ENCODE results near the gene USO1.

The USO1 gene

DNA sequence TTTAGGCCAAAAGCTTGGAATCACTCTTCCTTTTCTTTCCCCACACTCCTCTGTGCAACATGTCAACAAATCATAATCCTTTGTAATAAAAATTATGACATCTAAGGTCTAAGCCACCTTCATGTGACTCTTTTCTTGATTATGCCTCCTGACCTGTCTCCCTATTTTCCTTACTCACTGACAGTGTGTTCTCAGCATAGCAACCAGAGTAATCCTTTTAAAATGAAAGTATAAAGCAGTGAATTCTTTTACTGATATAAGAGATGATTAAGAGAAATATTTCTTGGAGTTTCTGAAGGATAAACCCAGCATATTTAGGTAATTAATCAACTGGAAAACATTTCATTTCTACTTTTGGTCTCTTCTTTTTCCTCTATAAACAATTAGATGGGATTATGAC, 44.7 kb downstream of the USO1 start:
- no peak overlapping the region for H3K4me3 ChIP-seq (ENCODE audit: low read length)
- peak; percentile 16 for DNase-seq (ENCODE audit: low read depth)
- TF ChIP-seq, protein P1, sequence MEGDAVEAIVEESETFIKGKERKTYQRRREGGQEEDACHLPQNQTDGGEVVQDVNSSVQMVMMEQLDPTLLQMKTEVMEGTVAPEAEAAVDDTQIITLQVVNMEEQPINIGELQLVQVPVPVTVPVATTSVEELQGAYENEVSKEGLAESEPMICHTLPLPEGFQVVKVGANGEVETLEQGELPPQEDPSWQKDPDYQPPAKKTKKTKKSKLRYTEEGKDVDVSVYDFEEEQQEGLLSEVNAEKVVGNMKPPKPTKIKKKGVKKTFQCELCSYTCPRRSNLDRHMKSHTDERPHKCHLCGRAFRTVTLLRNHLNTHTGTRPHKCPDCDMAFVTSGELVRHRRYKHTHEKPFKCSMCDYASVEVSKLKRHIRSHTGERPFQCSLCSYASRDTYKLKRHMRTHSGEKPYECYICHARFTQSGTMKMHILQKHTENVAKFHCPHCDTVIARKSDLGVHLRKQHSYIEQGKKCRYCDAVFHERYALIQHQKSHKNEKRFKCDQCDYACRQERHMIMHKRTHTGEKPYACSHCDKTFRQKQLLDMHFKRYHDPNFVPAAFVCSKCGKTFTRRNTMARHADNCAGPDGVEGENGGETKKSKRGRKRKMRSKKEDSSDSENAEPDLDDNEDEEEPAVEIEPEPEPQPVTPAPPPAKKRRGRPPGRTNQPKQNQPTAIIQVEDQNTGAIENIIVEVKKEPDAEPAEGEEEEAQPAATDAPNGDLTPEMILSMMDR (conservative IDR thresholded peaks at IDR 0.05; ENCODE audit: low read length), result no peak

DNA sequence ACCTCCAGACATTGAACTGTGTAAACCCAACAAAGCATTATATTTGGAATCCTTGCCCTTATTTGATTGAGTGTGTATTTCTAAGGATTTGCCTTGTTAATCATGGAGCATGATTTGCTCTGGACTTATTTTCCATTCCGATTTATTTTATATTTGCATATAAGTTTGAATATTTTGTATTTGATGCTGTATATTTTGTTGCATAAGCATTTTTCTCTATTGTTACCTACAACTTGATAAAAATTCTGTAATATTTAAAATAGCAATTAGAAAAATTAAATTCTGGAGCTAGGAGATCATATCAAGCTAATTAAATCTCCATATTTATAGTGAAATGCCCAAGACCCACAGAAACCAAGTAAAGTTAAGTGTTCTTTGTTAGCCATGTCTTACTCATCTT, 47.2 kb downstream of the USO1 start:
- H3K4me3 ChIP-seq (ENCODE audit: low read length), result no peak overlapping the region
- no peak for DNase-seq (ENCODE audit: low read depth)
- TF ChIP-seq, protein P1 (conservative IDR thresholded peaks at IDR 0.05; ENCODE audit: low read length), result no peak

DNA sequence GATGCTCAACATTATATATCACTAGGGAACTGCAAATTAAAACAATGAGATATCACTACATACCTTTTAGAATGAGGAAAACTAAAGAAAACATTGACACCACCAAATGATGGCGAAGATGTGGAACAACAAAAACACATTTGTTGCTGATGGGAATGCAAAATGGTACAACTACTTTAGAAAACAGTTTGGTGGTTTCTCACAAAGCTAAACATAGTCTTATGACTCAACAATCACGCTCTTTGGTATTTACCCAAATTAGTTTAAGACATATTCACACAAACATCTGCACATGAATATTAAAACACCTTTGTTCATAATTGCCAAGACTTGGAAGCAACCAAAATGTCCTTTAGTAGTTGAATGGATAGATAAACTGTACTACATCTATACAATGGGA, 53.2 kb downstream of the USO1 start:
- TF ChIP-seq, protein P1 (conservative IDR thresholded peaks at IDR 0.05; ENCODE audit: low read length), result no peak
- H3K4me3 ChIP-seq (ENCODE audit: low read length), result no peak overlapping the region
- DNase-seq (ENCODE audit: low read depth), result no peak

DNA sequence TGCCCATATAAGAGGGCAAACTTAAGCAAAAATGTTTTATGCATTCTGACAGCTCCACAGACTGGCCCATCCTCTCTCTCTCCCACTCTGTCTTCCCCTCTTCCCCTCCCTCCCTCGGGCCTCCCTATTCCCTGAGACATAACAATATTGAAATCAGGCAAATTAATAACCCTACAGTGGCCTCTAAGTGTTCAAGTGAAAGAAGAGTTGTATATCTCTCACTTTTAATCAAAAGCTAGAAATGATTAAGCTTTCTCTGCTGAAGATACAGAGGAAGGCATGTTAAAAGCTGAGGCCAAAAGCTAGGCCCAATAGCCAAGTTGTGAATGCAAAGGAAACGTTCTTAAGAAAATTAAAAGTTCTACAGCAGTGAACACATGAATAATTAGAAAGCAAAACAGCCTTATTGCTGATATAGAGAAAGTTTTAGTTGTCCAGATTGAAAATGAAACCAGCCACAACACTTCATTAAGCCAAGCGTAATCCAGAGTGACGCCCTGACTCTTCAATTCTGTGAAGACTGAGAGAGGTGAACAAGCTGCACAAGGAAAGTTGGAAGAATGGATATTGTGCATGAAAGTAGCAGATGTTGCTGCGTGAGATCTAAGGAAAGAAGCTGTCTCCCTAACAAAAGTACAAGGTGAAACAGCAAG, 54.9 kb downstream of the USO1 start:
- H3K4me3 ChIP-seq (ENCODE audit: low read length), result no peak overlapping the region
- no peak for DNase-seq (ENCODE audit: low read depth)
- TF ChIP-seq, protein P1 (conservative IDR thresholded peaks at IDR 0.05; ENCODE audit: low read length), result no peak

DNA sequence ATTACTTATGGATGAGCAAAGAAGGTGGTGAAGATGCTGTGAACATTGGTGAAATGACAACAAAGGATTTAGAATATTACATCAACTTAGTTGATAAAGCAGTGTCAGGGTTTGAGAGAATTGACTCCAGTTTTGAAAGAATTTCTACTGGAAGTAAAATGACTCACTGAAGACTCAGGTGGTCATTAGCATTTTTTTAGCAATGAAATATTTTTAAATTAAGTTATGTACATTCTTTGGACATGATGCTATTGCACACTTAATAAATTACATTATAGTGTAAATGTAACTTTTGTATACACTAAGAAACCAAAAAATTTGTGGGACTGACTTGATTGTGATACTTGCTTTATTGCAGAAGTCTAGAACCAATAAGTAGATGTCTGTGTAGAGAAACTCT, 56.9 kb downstream of the USO1 start:
- TF ChIP-seq, protein P1 (conservative IDR thresholded peaks at IDR 0.05; ENCODE audit: low read length), result no peak
- DNase-seq (ENCODE audit: low read depth), result peak; percentile 12
- H3K4me3 ChIP-seq (ENCODE audit: low read length), result no peak overlapping the region

DNA sequence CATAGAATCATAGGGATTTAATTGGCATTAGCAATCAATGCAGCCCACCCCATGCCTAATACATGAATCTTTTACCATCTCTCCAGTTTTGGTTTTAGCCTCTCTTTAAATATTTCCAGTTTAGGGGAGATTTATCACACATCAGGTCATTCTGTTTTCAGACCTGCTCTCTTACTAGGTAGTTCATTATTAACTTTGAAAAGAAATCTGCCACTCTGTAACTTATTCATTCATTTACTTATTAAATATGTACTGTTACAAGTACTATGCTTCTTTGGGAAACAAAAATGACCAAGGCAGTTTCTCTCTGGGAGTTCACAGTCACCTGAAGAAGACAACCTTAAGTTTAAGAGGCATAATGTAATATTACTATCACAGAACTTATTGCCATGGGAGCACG, 62.1 kb downstream of the USO1 start:
- TF ChIP-seq, protein P1 (conservative IDR thresholded peaks at IDR 0.05; ENCODE audit: low read length), result no peak
- no peak for DNase-seq (ENCODE audit: low read depth)
- H3K4me3 ChIP-seq (ENCODE audit: low read length), result no peak overlapping the region

DNA sequence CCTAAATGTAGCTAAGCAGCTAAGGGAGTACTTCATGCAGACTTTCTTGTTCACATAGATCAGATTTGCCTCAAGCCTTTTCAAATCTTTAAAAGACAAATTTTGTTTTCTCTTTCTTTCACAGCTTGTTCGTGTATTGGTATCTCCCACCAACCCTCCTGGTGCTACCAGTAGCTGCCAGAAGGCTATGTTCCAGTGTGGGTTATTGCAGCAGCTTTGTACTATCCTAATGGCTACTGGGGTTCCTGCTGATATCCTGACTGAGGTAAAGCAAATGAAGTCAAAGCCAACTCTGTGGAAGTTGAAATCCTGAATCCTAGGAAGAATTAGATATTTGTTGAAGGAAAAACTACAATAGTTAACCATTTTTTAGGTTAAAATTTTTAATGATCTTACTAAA, 62.6 kb downstream of the USO1 start:
- TF ChIP-seq, protein P1 (conservative IDR thresholded peaks at IDR 0.05; ENCODE audit: low read length), result no peak
- DNase-seq (ENCODE audit: low read depth), result no peak
- no peak overlapping the region for H3K4me3 ChIP-seq (ENCODE audit: low read length)

Measured in AG10803 (cell line).